Hepatocyte (in vitro differentiated cells): ENCODE data around the gene CCL11. TPM values are rescaled to one million over a fixed set of nuclear protein-coding genes. Genes with fewer than 3 reads are reported as not detected.

ENCODE experiments used
- DNase-seq: peaks from one replicate; pipeline ENCODE4 v3.0.0-alpha.2; 2016; ENCODE audit warnings: low spot score
- H2AFZ ChIP-seq: fragments of 200-600 bp; sonication (generic); 2 replicates; pipeline ENCODE4 v1.6.0; 2016; ENCODE audit warnings: antibody characterized with exemption, mild to moderate bottlenecking
- H3K27ac ChIP-seq: fragments of 200-600 bp; sonication (generic); 2 replicates; pipeline ENCODE4 v1.5.1; 2016; ENCODE audit warnings: mild to moderate bottlenecking
- H3K27me3 ChIP-seq: fragments of 200-600 bp; sonication (generic); 2 replicates; pipeline ENCODE4 v1.6.1; 2016
- H3K36me3 ChIP-seq: fragments of 200-600 bp; sonication (generic); replicated peaks from 2 replicates; pipeline ENCODE4 v1.5.1; 2016; ENCODE audit warnings: low read depth; ENCODE audit not compliant: insufficient read depth
- H3K4me1 ChIP-seq: fragments of 200-600 bp; sonication (generic); 2 replicates; pipeline ENCODE4 v1.5.1; 2016; ENCODE audit warnings: mild to moderate bottlenecking, moderate library complexity; ENCODE audit not compliant: insufficient read depth
- H3K4me2 ChIP-seq: fragments of 200-600 bp; sonication (generic); 2 replicates; pipeline ENCODE4 v1.6.0; 2016
- H3K4me3 ChIP-seq: fragments of 200-600 bp; sonication (generic); 2 replicates; pipeline ENCODE4 v1.5.1; 2016; ENCODE audit warnings: mild to moderate bottlenecking
- H3K79me2 ChIP-seq: fragments of 200-600 bp; sonication (generic); 2 replicates; pipeline ENCODE4 v1.6.0; 2017; ENCODE audit warnings: mild to moderate bottlenecking
- H3K9me2 ChIP-seq: fragments of 200-600 bp; sonication (generic); replicated peaks from 2 replicates; pipeline ENCODE4 v1.6.0; 2017; ENCODE audit warnings: mild to moderate bottlenecking; ENCODE audit not compliant: insufficient read depth
- H3K9me3 ChIP-seq: fragments of 200-600 bp; sonication (generic); 2 replicates; pipeline ENCODE4 v1.5.1; 2016; ENCODE audit warnings: low read depth, mild to moderate bottlenecking
- H4K20me1 ChIP-seq: fragments of 200-600 bp; sonication (generic); 2 replicates; pipeline ENCODE4 v1.6.0; 2016; ENCODE audit warnings: mild to moderate bottlenecking; ENCODE audit not compliant: insufficient read depth, poor library complexity, severe bottlenecking
- EZH2 ChIP-seq: fragments of 200-600 bp; sonication (generic); IDR thresholded peaks from 2 replicates; pipeline ENCODE4 v1.6.1; 2016; ENCODE audit warnings: antibody characterized with exemption, mild to moderate bottlenecking, borderline replicate concordance
- EZH2phosphoT487 ChIP-seq: fragments of 200-600 bp; sonication (generic); IDR thresholded peaks from one replicate; pipeline ENCODE4 v1.6.1; 2018; ENCODE audit warnings: antibody characterized with exemption, mild to moderate bottlenecking, low read depth, moderate library complexity; ENCODE audit not compliant: unreplicated experiment, severe bottlenecking
- WGBS: methylation state at CpG from one replicate; pipeline ENCODE4 v1.1.6; 2016; ENCODE audit warnings: low lambda C conversion rate; ENCODE audit errors: missing lambda C conversion rate; 5-methylcytosine and 5-hydroxymethylcytosine counted together
- polyA plus RNA-seq: library from polyadenylated mRNA; unstranded; fragments of >200 nt; fragmentation: Nextera tagmentation; extraction: Ambion mirVana; gene quantifications from 2 replicates; pipeline ENCODE4 v1.2.1, GENCODE V29; 2016
- total RNA-seq: library from RNA; depleted of rRNA; stranded (reverse); fragments of >200 nt; gene quantifications from 2 replicates; pipeline ENCODE4 v1.2.3, GENCODE V29; 2014
- TF ChIP-seq, protein P1 (sequence below): fragments of 200-600 bp; sonication (generic); IDR thresholded peaks from 2 replicates; pipeline ENCODE4 v1.5.1; 2016; ENCODE audit warnings: antibody characterized with exemption, mild to moderate bottlenecking; ENCODE audit not compliant: poor library complexity

CCL11 gene
- total and polyA plus RNA-seq, 2 experiments from 2014 or later: 0.82 TPM; not detected in 1

DNA sequence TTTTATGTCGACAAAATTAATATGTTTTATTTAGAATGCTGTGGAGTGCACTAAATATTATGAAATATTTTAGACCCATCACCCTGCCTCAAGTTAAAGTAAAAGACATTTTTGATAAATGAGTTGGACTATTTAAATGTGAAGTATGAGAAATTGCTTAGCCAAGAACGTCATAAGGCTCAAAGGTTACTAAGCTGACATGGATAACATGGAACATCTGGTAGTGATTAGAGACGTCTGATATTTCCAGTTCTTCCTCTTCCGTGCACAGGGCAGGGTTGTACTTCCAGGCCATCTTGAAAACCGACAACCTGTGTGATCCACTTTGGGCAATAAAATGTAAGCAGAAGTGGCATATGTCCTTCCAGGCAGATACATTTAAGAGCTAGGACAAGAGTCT, 26.5 kb downstream of the CCL11 start:
- no peak overlapping the region for H3K27ac ChIP-seq
- H3K9me2 ChIP-seq: no peaks in the 10 kb centered on the region
- no peak for TF ChIP-seq EZH2phosphoT487
- TF ChIP-seq EZH2: no peak
- TF ChIP-seq, protein P1, sequence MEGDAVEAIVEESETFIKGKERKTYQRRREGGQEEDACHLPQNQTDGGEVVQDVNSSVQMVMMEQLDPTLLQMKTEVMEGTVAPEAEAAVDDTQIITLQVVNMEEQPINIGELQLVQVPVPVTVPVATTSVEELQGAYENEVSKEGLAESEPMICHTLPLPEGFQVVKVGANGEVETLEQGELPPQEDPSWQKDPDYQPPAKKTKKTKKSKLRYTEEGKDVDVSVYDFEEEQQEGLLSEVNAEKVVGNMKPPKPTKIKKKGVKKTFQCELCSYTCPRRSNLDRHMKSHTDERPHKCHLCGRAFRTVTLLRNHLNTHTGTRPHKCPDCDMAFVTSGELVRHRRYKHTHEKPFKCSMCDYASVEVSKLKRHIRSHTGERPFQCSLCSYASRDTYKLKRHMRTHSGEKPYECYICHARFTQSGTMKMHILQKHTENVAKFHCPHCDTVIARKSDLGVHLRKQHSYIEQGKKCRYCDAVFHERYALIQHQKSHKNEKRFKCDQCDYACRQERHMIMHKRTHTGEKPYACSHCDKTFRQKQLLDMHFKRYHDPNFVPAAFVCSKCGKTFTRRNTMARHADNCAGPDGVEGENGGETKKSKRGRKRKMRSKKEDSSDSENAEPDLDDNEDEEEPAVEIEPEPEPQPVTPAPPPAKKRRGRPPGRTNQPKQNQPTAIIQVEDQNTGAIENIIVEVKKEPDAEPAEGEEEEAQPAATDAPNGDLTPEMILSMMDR: no peak
- H2AFZ ChIP-seq: no peak overlapping the region
- H3K9me3 ChIP-seq: no peaks in the 10 kb centered on the region
- no peak overlapping the region for H3K4me2 ChIP-seq
- H3K4me3 ChIP-seq: no peak overlapping the region
- H3K79me2 ChIP-seq: no peaks in the 10 kb centered on the region
- DNase-seq: no peak
- H3K27me3 ChIP-seq: peaks cover 5% of the 10 kb centered on the region
- H3K36me3 ChIP-seq: no peaks in the 10 kb centered on the region
- WGBS: 47% methylated on average over 5 of the region's 5 CpGs
- no peaks in the 10 kb centered on the region for H3K4me1 ChIP-seq
- H4K20me1 ChIP-seq: no peaks in the 10 kb centered on the region

DNA sequence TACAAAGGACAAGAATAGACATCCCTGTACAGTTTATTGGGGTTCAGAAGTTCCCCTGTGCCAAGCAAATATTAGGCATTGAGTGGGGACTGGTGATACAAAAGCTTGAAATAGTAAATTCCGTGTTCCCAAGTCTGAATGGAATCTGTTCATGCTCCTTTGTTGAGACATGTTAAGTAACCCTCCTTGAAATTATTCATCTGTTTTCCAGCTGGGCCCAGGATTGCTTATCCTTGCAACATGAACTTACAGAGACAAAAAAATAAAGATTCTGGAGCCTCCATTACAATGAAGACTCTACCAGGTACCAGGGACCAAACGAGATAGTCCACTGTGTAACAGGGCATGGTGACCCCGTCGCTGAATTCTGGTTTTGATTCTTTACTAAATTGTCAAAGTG, 27.6 kb downstream of the CCL11 start:
- H3K4me1 ChIP-seq: no peaks in the 10 kb centered on the region
- no peak for TF ChIP-seq EZH2phosphoT487
- TF ChIP-seq EZH2: no peak
- TF ChIP-seq, protein P1: no peak
- no peaks in the 10 kb centered on the region for H3K79me2 ChIP-seq
- no peak overlapping the region for H3K4me3 ChIP-seq
- DNase-seq: no peak
- H2AFZ ChIP-seq: no peak overlapping the region
- H3K36me3 ChIP-seq: no peaks in the 10 kb centered on the region
- H3K27me3 ChIP-seq: peaks cover 5% of the 10 kb centered on the region
- no peak overlapping the region for H3K4me2 ChIP-seq
- WGBS: 84% methylated on average over 4 of the region's 4 CpGs
- no peaks in the 10 kb centered on the region for H3K9me2 ChIP-seq
- no peaks in the 10 kb centered on the region for H4K20me1 ChIP-seq
- peaks cover 3% of the 10 kb centered on the region for H3K9me3 ChIP-seq
- H3K27ac ChIP-seq: no peak overlapping the region

- no peak overlapping the region for H3K27ac ChIP-seq
- H3K79me2 ChIP-seq: no peaks in the 10 kb centered on the region
- no peak overlapping the region for H3K4me2 ChIP-seq
- WGBS: 82% methylated on average over 4 of the region's 4 CpGs
- no peaks in the 10 kb centered on the region for H3K9me2 ChIP-seq
- no peaks in the 10 kb centered on the region for H3K4me1 ChIP-seq
- H3K27me3 ChIP-seq: peaks cover 5% of the 10 kb centered on the region
- peaks cover 3% of the 10 kb centered on the region for H3K9me3 ChIP-seq
- H4K20me1 ChIP-seq: no peaks in the 10 kb centered on the region
- H2AFZ ChIP-seq: no peak overlapping the region
- no peak for DNase-seq
- TF ChIP-seq, protein P1: no peak
- TF ChIP-seq EZH2 (no peak), EZH2phosphoT487 (no peak)
- H3K4me3 ChIP-seq: no peak overlapping the region
- H3K36me3 ChIP-seq: no peaks in the 10 kb centered on the region
These were observed 28.7 kb downstream of the CCL11 start for GRCh38 chr17:34314279-34314678.

DNA sequence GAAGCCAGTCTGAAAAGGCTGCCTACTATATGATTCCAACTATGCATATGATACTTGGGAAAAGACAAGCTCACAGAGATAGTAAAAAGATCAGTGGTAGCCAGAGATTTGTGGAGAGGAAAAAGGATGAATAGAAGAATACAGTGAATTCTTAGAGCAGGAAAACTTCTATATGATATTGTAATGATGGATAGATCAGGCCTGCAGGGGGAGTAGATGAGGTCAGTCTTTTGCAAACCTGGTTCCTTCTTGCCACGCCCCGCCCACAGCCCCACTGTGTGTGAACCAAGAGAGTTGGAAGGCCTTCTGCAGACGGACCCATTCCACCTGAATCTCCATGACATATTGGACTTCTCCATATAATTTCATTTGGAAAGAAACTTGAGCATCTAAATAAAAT, 32.9 kb downstream of the CCL11 start:
- no peak overlapping the region for H3K4me2 ChIP-seq
- H3K4me1 ChIP-seq: no peaks in the 10 kb centered on the region
- TF ChIP-seq, protein P1: no peak
- TF ChIP-seq EZH2phosphoT487 (no peak), EZH2 (no peak)
- no peaks in the 10 kb centered on the region for H3K36me3 ChIP-seq
- H2AFZ ChIP-seq: no peak overlapping the region
- no peaks in the 10 kb centered on the region for H3K9me2 ChIP-seq
- peaks cover 3% of the 10 kb centered on the region for H3K9me3 ChIP-seq
- peaks cover 5% of the 10 kb centered on the region for H3K27me3 ChIP-seq
- DNase-seq: no peak
- 63% methylated on average over 3 of the region's 3 CpGs for WGBS
- no peak overlapping the region for H3K27ac ChIP-seq
- no peak overlapping the region for H3K4me3 ChIP-seq
- no peaks in the 10 kb centered on the region for H3K79me2 ChIP-seq
- H4K20me1 ChIP-seq: no peaks in the 10 kb centered on the region
